ENCODE results near the gene CPEB1.

The CPEB1 gene

DNA sequence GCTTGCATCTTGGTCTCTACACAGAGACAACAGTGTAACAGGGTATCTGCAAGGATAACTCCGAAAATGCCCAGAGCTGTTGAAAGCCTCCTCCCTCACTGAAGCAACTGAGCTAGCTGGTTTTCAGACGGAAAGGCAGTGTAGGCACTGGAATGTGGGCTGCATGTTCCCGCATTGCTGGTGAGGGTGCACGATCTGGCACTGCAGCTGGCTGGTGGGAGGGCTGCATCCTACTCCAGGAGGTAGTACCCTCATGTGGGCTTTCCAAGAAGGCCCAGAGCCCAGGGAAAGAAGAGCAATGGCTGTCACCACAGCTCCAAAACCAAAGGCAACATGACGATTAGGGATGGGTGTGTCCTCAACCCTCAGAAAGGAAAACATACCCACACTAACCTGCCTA, 78.2 kb downstream of the CPEB1 start:
- Histone ChIP-seq H3K4ac (ENCODE audit: low read depth in 1 of 2, low read length in 2 of 2) (no peak overlapping the region), H3K23ac (ENCODE audit: low read length in 2 of 2) (no peak overlapping the region), H2BK12ac (ENCODE audit: low read length in 2 of 2) (no peak overlapping the region), H3K4me3 (ENCODE audit: insufficient read depth in 1 of 2, low read depth in 1 of 2, low read length in 2 of 2) (no peak overlapping the region), H2BK5ac (ENCODE audit: low read depth, low read length, poor library complexity, severe bottlenecking) (no peak overlapping the region), H3K4me2 (ENCODE audit: low read length, poor library complexity, severe bottlenecking) (no peak overlapping the region), H3K27me3 (ENCODE audit: control insufficient read depth in 1 of 2, insufficient read depth in 1 of 2, low read length in 2 of 2) (peaks cover 0 to 12% of the 10 kb centered on the region in 2 experiments), H3K4me1 (ENCODE audit: control insufficient read depth, insufficient read depth, low read depth, low read length) (peaks cover 11% of the 10 kb centered on the region), H3K79me1 (replicated peaks; ENCODE audit: low read length, poor library complexity, severe bottlenecking) (no peaks in the 10 kb centered on the region), H2BK120ac (ENCODE audit: low read depth, low read length) (no peak overlapping the region), H4K8ac (ENCODE audit: low read length) (no peak overlapping the region), H3K27ac (ENCODE audit: low read length, poor library complexity, severe bottlenecking) (no peak overlapping the region), H2AK5ac (ENCODE audit: low read length, severe bottlenecking) (no peak overlapping the region), H3K36me3 (ENCODE audit: control insufficient read depth in 1 of 2, insufficient read depth in 2 of 2, low read depth in 1 of 2, low read length in 2 of 2) (peaks cover 0 to 46% of the 10 kb centered on the region in 2 experiments), H4K91ac (ENCODE audit: low read length) (no peak overlapping the region), H3K18ac (ENCODE audit: low read depth in 1 of 2, low read length in 2 of 2) (no peak overlapping the region), H2BK15ac (ENCODE audit: low read depth, poor library complexity, severe bottlenecking) (no peak overlapping the region), H3K14ac (ENCODE audit: low read length in 2 of 2) (no peak overlapping the region), H3K9me3 (ENCODE audit: control insufficient read depth, low read length) (no peaks in the 10 kb centered on the region), H3K9ac (ENCODE audit: low read length) (no peak overlapping the region), H2AFZ (ENCODE audit: low read depth, low read length) (no peak overlapping the region)
- WGBS: 83% methylated on average over 5 of the region's 5 CpGs
- no peak for DNase-seq

DNA sequence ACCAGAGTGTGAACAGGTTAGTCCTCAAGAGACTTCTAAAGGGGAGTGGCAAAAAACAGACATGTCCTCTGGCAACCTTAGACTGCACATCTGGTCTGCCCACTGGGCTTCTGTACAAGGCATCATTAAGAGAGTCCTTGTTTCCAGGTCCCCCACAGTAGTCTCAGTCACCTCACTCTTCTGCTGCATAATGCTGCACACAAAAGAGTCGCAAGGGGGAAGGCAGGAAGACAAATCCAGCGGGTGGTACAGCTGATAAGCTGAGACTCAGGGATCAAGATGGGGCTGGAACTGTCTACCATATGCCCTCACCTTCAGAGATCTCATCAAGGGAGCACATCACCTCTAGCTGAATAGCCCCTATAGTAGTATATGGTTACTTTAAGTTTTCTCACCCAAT, 79.5 kb downstream of the CPEB1 start:
- no peak overlapping the region for H2BK15ac ChIP-seq (ENCODE audit: low read depth, poor library complexity, severe bottlenecking)
- no peak overlapping the region for H3K23ac ChIP-seq (ENCODE audit: low read length in 2 of 2)
- H2BK120ac ChIP-seq (ENCODE audit: low read depth, low read length): no peak overlapping the region
- no peak overlapping the region for H3K4ac ChIP-seq (ENCODE audit: low read depth in 1 of 2, low read length in 2 of 2)
- no peaks in the 10 kb centered on the region for H3K9me3 ChIP-seq (ENCODE audit: control insufficient read depth, low read length)
- H3K36me3 ChIP-seq (ENCODE audit: control insufficient read depth in 1 of 2, insufficient read depth in 2 of 2, low read depth in 1 of 2, low read length in 2 of 2): peaks cover 0 to 50% of the 10 kb centered on the region in 2 experiments
- H3K4me3 ChIP-seq (ENCODE audit: insufficient read depth in 1 of 2, low read depth in 1 of 2, low read length in 2 of 2): no peak overlapping the region
- H4K91ac ChIP-seq (ENCODE audit: low read length): no peak overlapping the region
- peaks cover 11% of the 10 kb centered on the region for H3K4me1 ChIP-seq (ENCODE audit: control insufficient read depth, insufficient read depth, low read depth, low read length)
- no peak overlapping the region for H3K4me2 ChIP-seq (ENCODE audit: low read length, poor library complexity, severe bottlenecking)
- H4K8ac ChIP-seq (ENCODE audit: low read length): no peak overlapping the region
- no peak overlapping the region for H3K9ac ChIP-seq (ENCODE audit: low read length)
- no peaks in the 10 kb centered on the region for H3K79me1 ChIP-seq (replicated peaks; ENCODE audit: low read length, poor library complexity, severe bottlenecking)
- DNase-seq: no peak
- H3K18ac ChIP-seq (ENCODE audit: low read depth in 1 of 2, low read length in 2 of 2): no peak overlapping the region
- H3K27ac ChIP-seq (ENCODE audit: low read length, poor library complexity, severe bottlenecking): no peak overlapping the region
- peaks cover 0 to 3% of the 10 kb centered on the region in 2 experiments for H3K27me3 ChIP-seq (ENCODE audit: control insufficient read depth in 1 of 2, insufficient read depth in 1 of 2, low read length in 2 of 2)
- no peak overlapping the region for H2AFZ ChIP-seq (ENCODE audit: low read depth, low read length)
- H2AK5ac ChIP-seq (ENCODE audit: low read length, severe bottlenecking): no peak overlapping the region
- WGBS: 85% methylated on average over 2 of the region's 2 CpGs
- no peak overlapping the region for H2BK5ac ChIP-seq (ENCODE audit: low read depth, low read length, poor library complexity, severe bottlenecking)
- H3K14ac ChIP-seq (ENCODE audit: low read length in 2 of 2): no peak overlapping the region
- H2BK12ac ChIP-seq (ENCODE audit: low read length in 2 of 2): no peak overlapping the region

DNA sequence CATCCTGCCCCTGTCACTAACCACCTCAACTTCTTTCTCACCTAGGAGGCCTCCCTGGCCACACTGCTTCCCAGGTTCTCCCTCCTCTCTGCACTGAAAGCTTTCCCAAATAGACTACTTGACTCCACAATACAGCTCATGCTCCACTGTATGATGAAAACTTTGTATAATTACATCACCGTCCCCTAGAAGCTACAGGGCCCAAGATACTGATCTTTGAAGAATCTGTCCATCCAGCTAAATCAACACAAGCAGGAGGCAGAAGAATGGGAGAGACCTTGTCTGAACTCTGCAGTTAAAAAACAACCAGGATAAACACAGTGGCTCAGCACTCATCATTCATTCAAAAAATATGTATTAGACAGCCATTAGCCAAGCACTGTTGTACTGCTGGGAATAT, 80.5 kb downstream of the CPEB1 start:
- Histone ChIP-seq H2AFZ (ENCODE audit: low read depth, low read length) (no peak overlapping the region), H3K14ac (ENCODE audit: low read length in 2 of 2) (no peak overlapping the region), H2AK5ac (ENCODE audit: low read length, severe bottlenecking) (no peak overlapping the region), H2BK120ac (ENCODE audit: low read depth, low read length) (no peak overlapping the region), H3K27ac (ENCODE audit: low read length, poor library complexity, severe bottlenecking) (peak overlapping the region; percentile 41), H4K8ac (ENCODE audit: low read length) (no peak overlapping the region), H4K91ac (ENCODE audit: low read length) (no peak overlapping the region), H2BK12ac (ENCODE audit: low read length in 2 of 2) (no peak overlapping the region), H3K9me3 (ENCODE audit: control insufficient read depth, low read length) (no peaks in the 10 kb centered on the region), H3K4ac (ENCODE audit: low read depth in 1 of 2, low read length in 2 of 2) (no peak overlapping the region), H3K27me3 (ENCODE audit: control insufficient read depth in 1 of 2, insufficient read depth in 1 of 2, low read length in 2 of 2) (peaks cover 0 to 4% of the 10 kb centered on the region in 2 experiments), H3K18ac (ENCODE audit: low read depth in 1 of 2, low read length in 2 of 2) (no peak overlapping the region), H3K4me2 (ENCODE audit: low read length, poor library complexity, severe bottlenecking) (no peak overlapping the region), H3K79me1 (replicated peaks; ENCODE audit: low read length, poor library complexity, severe bottlenecking) (no peaks in the 10 kb centered on the region), H3K23ac (ENCODE audit: low read length in 2 of 2) (no peak overlapping the region), H3K36me3 (ENCODE audit: control insufficient read depth in 1 of 2, insufficient read depth in 2 of 2, low read depth in 1 of 2, low read length in 2 of 2) (peaks cover 0 to 58% of the 10 kb centered on the region in 2 experiments), H2BK15ac (ENCODE audit: low read depth, poor library complexity, severe bottlenecking) (no peak overlapping the region), H3K9ac (ENCODE audit: low read length) (peak overlapping the region; percentile 37), H3K4me1 (ENCODE audit: control insufficient read depth, insufficient read depth, low read depth, low read length) (peaks cover 8% of the 10 kb centered on the region), H3K4me3 (ENCODE audit: insufficient read depth in 1 of 2, low read depth in 1 of 2, low read length in 2 of 2) (no peak overlapping the region), H2BK5ac (ENCODE audit: low read depth, low read length, poor library complexity, severe bottlenecking) (no peak overlapping the region)
- peak; percentile 28 for DNase-seq
- WGBS: 81% methylated on average over 1 of the region's 1 CpG

DNA sequence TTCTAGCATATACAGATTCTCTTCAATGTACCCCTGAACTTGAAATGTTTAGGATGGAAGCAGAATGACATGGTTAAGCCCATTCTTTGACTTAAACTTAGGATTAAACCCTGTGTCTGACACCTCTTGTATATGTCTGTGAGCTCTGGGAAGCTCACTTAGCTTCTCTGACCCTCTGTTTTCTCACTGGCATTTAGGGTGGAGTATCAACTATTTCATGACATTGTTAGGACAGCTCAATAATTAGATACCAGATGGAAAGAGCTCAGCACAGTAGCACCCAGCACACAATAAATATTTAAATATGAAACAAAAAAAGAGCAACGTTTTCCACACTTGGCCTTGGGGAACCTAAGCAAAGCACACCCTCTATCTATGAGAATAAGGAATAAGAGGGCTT, 88.7 kb downstream of the CPEB1 start:
- no peak overlapping the region for H4K91ac ChIP-seq (ENCODE audit: low read length)

More for the DNA sequence above, 88.7 kb downstream of the CPEB1 start:
- H3K36me3 ChIP-seq (ENCODE audit: control insufficient read depth in 1 of 2, insufficient read depth in 2 of 2, low read depth in 1 of 2, low read length in 2 of 2): peaks cover 0 to 57% of the 10 kb centered on the region in 2 experiments
- no peaks in the 10 kb centered on the region for H3K9me3 ChIP-seq (ENCODE audit: control insufficient read depth, low read length)
- H3K27ac ChIP-seq (ENCODE audit: low read length, poor library complexity, severe bottlenecking): no peak overlapping the region
- no peak overlapping the region for H2BK12ac ChIP-seq (ENCODE audit: low read length in 2 of 2)
- no peak overlapping the region for H2BK120ac ChIP-seq (ENCODE audit: low read depth, low read length)
- no peak overlapping the region for H3K9ac ChIP-seq (ENCODE audit: low read length)
- no peaks in the 10 kb centered on the region for H3K4me1 ChIP-seq (ENCODE audit: control insufficient read depth, insufficient read depth, low read depth, low read length)
- WGBS: no CpG with 5 or more reads among the region's 1 CpG
- no peak overlapping the region for H2BK15ac ChIP-seq (ENCODE audit: low read depth, poor library complexity, severe bottlenecking)
- no peak overlapping the region for H3K4ac ChIP-seq (ENCODE audit: low read depth in 1 of 2, low read length in 2 of 2)
- H2AK5ac ChIP-seq (ENCODE audit: low read length, severe bottlenecking): no peak overlapping the region
- no peak overlapping the region for H3K4me3 ChIP-seq (ENCODE audit: insufficient read depth in 1 of 2, low read depth in 1 of 2, low read length in 2 of 2)
- H2AFZ ChIP-seq (ENCODE audit: low read depth, low read length): no peak overlapping the region
- no peak overlapping the region for H2BK5ac ChIP-seq (ENCODE audit: low read depth, low read length, poor library complexity, severe bottlenecking)
- no peak overlapping the region for H4K8ac ChIP-seq (ENCODE audit: low read length)
- no peaks in the 10 kb centered on the region for H3K79me1 ChIP-seq (replicated peaks; ENCODE audit: low read length, poor library complexity, severe bottlenecking)
- DNase-seq: no peak
- no peak overlapping the region for H3K14ac ChIP-seq (ENCODE audit: low read length in 2 of 2)
- peaks cover 0 to 35% of the 10 kb centered on the region in 2 experiments for H3K27me3 ChIP-seq (ENCODE audit: control insufficient read depth in 1 of 2, insufficient read depth in 1 of 2, low read length in 2 of 2)
- no peak overlapping the region for H3K23ac ChIP-seq (ENCODE audit: low read length in 2 of 2)
- H3K18ac ChIP-seq (ENCODE audit: low read depth in 1 of 2, low read length in 2 of 2): no peak overlapping the region
- H3K4me2 ChIP-seq (ENCODE audit: low read length, poor library complexity, severe bottlenecking): no peak overlapping the region

Data from mesenchymal stem cell (in vitro differentiated cells and primary cell).